HepG2 (cell line): ENCODE data around the gene TEDC1. TPM values are rescaled to one million over a fixed set of nuclear protein-coding genes. Genes with fewer than 3 reads are reported as not detected.

ENCODE experiments used
- CC2D1A ChIP-seq: sonication (generic); formaldehyde crosslinking; IDR thresholded peaks from 2 replicates; pipeline ENCODE4 v1.8.1; 2023; ENCODE audit warnings: mild to moderate bottlenecking, missing genetic modification reagents
- ERF ChIP-seq: IDR thresholded peaks from 2 replicates; pipeline ENCODE4 v1.6.1; 2018; ENCODE audit warnings: missing biosample characterization, missing genetic modification reagents
- GATAD1 ChIP-seq: IDR thresholded peaks from 2 replicates; pipeline ENCODE4 v1.6.1; 2016; ENCODE audit warnings: missing genetic modification reagents, missing compliant biosample characterization
- HNF1A ChIP-seq, 2 experiments: sonication (generic) in 1 of 2; formaldehyde crosslinking in 1 of 2; IDR thresholded peaks; 2 replicates each; pipeline versions ENCODE4 v1.4.0 to v1.6.1; 2016 to 2020; ENCODE audit warnings: borderline replicate concordance in 1 of 2, low read depth in 1 of 2, mild to moderate bottlenecking in 1 of 2, missing genetic modification reagents in 1 of 2
- KLF16 ChIP-seq, 2 experiments: sonication (generic) in 1 of 2; formaldehyde crosslinking in 1 of 2; IDR thresholded peaks; 2 replicates each; pipeline versions ENCODE4 v1.6.1 to v1.8.0; 2016 to 2023; ENCODE audit warnings: missing genetic modification reagents in 2 of 2, missing compliant biosample characterization in 1 of 2
- NCOA1 ChIP-seq: sonication (generic); formaldehyde crosslinking; IDR thresholded peaks from 2 replicates; pipeline ENCODE4 v1.9.0; 2021; ENCODE audit warnings: missing genetic modification reagents
- NR2C2 ChIP-seq: sonication (generic); formaldehyde crosslinking; IDR thresholded peaks from 2 replicates; pipeline ENCODE4 v1.4.0; 2020; ENCODE audit warnings: missing genetic modification reagents, mild to moderate bottlenecking, moderate library complexity, borderline replicate concordance
- PAF1 ChIP-seq: IDR thresholded peaks from 2 replicates; pipeline ENCODE4 v1.6.1; 2016; ENCODE audit warnings: missing genetic modification reagents, missing compliant biosample characterization
- PAXIP1 ChIP-seq: sonication (generic); formaldehyde crosslinking; conservative IDR thresholded peaks from 2 replicates; pipeline ENCODE4 v1.4.0; 2020; ENCODE audit warnings: mild to moderate bottlenecking, missing genetic modification reagents, moderate library complexity
- RXRB ChIP-seq: IDR thresholded peaks from 2 replicates; pipeline ENCODE4 v1.6.1; 2016; ENCODE audit warnings: borderline replicate concordance, missing genetic modification reagents, missing compliant biosample characterization
- SALL2 ChIP-seq: sonication (generic); formaldehyde crosslinking; IDR thresholded peaks from 2 replicates; pipeline ENCODE4 v1.8.1; 2023; ENCODE audit warnings: mild to moderate bottlenecking, missing genetic modification reagents, inconsistent platforms
- THAP8 ChIP-seq: sonication (generic); formaldehyde crosslinking; IDR thresholded peaks from 2 replicates; pipeline ENCODE4 v1.5.1; 2020; ENCODE audit warnings: missing genetic modification reagents, mild to moderate bottlenecking, borderline replicate concordance
- YEATS4 ChIP-seq: sonication (generic); formaldehyde crosslinking; IDR thresholded peaks from 2 replicates; pipeline ENCODE4 v1.4.0; 2020; ENCODE audit warnings: missing genetic modification reagents, borderline replicate concordance
- ZFP36 ChIP-seq: fragments of 150-350 bp; IDR thresholded peaks from 2 replicates; pipeline ENCODE4 v1.6.1; 2018; ENCODE audit warnings: borderline replicate concordance, low read length, low read depth; ENCODE audit not compliant: partially characterized antibody
- ZGPAT ChIP-seq: IDR thresholded peaks from 2 replicates; pipeline ENCODE4 v1.6.1; 2016; ENCODE audit warnings: mild to moderate bottlenecking
- ZNF563 ChIP-seq: sonication (generic); formaldehyde crosslinking; IDR thresholded peaks from 2 replicates; pipeline ENCODE4 v1.8.0; 2022; ENCODE audit warnings: mild to moderate bottlenecking, moderate library complexity, missing genetic modification reagents
- ZNF678 ChIP-seq: sonication (generic); formaldehyde crosslinking; IDR thresholded peaks from 2 replicates; pipeline ENCODE4 v1.4.0; 2020; ENCODE audit warnings: mild to moderate bottlenecking, missing genetic modification reagents
- ZNF724P ChIP-seq: sonication (generic); formaldehyde crosslinking; IDR thresholded peaks from 2 replicates; pipeline ENCODE4 v1.8.0; 2022; ENCODE audit warnings: missing genetic modification reagents, borderline replicate concordance
- polyA plus RNA-seq, 8 experiments: library from polyadenylated mRNA; depleted of rRNA in 3 of 8; stranded (reverse) in 7 of 8; unstranded in 1 of 8; fragments of >200 nt; fragmentation: Illumina TruSeq in 4 of 8; extraction: Trizol in 4 of 8; gene quantifications; 2 replicates each; pipeline versions ENCODE4 v1.2.1 to v1.2.3, GENCODE V29; 2011 to 2016; ENCODE audit warnings: low read depth in 4 of 8, missing spikeins in 1 of 8, mixed read lengths in 1 of 8; ENCODE audit not compliant: insufficient read depth in 1 of 8
- total RNA-seq, 5 experiments: library from RNA; depleted of rRNA; stranded (reverse); fragments of >200 nt; fragmentation: Illumina TruSeq; extraction: Trizol; gene quantifications; 2 replicates each; pipeline ENCODE4 v1.2.3, GENCODE V29; 2016; ENCODE audit warnings: low read depth in 1 of 5

TEDC1 gene
- total and polyA plus RNA-seq, 2 of the 13 experiments (the other 11 are each of a cell fraction or from before 2014, with no cell fraction given): 5.7 to 27.4 TPM

GRCh38 chr14:105495990-105496830 lies 5.2 kb downstream of the TEDC1 start (continued):
- TF ChIP-seq PAXIP1 (CRISPR knock-in tag): peak; percentile 90
- no peak for TF ChIP-seq ZNF678 (CRISPR knock-in tag)
- TF ChIP-seq ZNF563 (CRISPR knock-in tag): peak; percentile 83; the same call in 1 of the 2 replicates
- TF ChIP-seq ZNF724P (CRISPR knock-in tag): 0 out of 2 replicates have a peak, but pooled peaks have one; percentile 21
- TF ChIP-seq ZGPAT (CRISPR knock-in tag): peak; percentile 60
- TF ChIP-seq KLF16 (CRISPR knock-in tag; IDR thresholded peaks at IDR 0.05): 0 out of 4 replicates have a peak, but pooled peaks of 1 of the 2 experiments have one; percentile 36
- no peak for TF ChIP-seq CC2D1A (CRISPR knock-in tag)
- TF ChIP-seq ZFP36: no peak
- no peak for TF ChIP-seq GATAD1 (CRISPR knock-in tag)
- no peak for TF ChIP-seq PAF1 (CRISPR knock-in tag)
- peak; percentile 81 for TF ChIP-seq ERF (CRISPR knock-in tag)
- peak; percentile 76; the same call in 1 of the 2 replicates for TF ChIP-seq YEATS4
- TF ChIP-seq SALL2: no peak
- peak; percentile 85 for TF ChIP-seq RXRB
- peak; percentile 53; the same call in 1 of the 2 replicates for TF ChIP-seq NR2C2 (CRISPR knock-in tag)
- 0 out of 2 replicates have a peak, but pooled peaks have one; percentile 51 for TF ChIP-seq THAP8 (CRISPR knock-in tag)
- TF ChIP-seq NCOA1 (CRISPR knock-in tag): 0 out of 2 replicates have a peak, but pooled peaks have one; percentile 78
- no peak for TF ChIP-seq HNF1A (IDR thresholded peaks at IDR 0.05; ENCODE audit: low read depth)
- peak; percentile 55; the same call in 1 of the 2 replicates for TF ChIP-seq HNF1A (CRISPR knock-in tag; IDR thresholded peaks at IDR 0.05; ENCODE audit: borderline replicate concordance)
